ENCODE measurements around the gene NPB.
A peak's percentile ranks its signal among the peaks of the same experiment; 100 is the strongest.

The NPB gene

DNA sequence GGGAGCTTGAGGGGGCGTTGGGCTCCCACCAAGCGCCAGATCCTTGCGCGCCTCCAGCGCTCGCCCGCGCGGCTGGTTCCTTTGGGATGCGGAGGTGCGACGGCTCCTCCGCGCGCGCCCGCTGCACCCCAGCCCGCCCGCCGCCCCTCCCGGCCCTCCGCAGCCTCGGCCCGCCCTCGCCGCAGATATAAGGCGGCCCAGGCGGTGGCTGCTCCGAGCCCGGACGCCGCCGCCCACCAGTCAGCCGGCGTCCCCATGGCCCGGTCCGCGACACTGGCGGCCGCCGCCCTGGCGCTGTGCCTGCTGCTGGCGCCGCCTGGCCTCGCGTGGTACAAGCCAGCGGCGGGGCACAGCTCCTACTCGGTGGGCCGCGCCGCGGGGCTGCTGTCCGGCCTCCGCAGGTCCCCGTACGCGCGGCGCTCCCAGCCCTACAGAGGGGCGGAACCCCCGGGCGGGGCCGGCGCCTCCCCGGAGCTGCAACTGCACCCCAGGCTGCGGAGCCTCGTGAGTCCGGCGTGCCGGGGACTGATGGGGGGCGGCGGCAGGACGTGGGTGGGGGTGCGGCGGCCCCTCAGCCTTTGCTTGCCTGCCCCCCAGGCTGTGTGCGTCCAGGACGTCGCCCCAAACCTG lies at the start of gene NPB:
TSS of gene NPB (plus strand) at position 216 of the 630 bp plus-strand sequence. CDS start at position 256, 40 bp downstream.
- peak; percentile 23 for DNase-seq

DNA sequence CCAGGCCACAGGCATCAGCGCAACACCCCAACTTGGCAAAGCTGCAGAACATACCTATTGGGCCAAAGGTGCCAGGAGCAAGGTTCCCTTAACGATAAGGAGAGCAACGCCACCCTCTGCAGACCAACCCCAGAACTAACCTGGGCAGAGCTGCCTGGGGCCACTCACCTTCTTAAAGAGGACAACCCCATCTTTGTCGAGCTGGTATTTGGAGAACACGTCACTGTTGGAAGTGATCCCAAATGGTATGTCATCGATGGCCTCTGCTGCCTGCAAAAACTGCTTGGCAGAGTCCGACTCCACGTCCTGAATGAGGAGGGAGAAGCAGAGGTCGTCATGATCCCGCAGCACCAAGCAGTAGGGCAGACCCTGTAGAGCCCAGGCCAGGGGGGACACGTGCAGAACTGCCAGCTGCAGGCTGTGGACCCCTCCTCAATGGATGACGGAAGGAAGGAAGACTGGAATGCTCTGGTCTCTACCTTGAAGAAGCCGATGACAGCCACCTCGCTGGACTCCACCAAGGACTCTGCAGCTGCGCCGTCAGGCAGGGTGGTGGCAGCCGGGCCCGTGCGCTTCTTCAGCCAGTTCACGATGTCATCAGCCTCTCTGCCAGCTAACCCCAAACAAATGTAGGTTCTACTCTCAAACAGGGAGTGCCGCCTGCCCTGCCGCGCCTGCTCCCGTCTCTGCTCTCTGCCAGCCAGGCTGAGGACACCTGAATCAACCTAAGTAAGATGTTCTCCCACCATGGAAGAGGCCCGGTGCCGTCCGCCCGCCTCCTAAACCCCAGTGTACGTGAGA lies 46.9 kb upstream of the NPB start:
- no peak for DNase-seq

DNA sequence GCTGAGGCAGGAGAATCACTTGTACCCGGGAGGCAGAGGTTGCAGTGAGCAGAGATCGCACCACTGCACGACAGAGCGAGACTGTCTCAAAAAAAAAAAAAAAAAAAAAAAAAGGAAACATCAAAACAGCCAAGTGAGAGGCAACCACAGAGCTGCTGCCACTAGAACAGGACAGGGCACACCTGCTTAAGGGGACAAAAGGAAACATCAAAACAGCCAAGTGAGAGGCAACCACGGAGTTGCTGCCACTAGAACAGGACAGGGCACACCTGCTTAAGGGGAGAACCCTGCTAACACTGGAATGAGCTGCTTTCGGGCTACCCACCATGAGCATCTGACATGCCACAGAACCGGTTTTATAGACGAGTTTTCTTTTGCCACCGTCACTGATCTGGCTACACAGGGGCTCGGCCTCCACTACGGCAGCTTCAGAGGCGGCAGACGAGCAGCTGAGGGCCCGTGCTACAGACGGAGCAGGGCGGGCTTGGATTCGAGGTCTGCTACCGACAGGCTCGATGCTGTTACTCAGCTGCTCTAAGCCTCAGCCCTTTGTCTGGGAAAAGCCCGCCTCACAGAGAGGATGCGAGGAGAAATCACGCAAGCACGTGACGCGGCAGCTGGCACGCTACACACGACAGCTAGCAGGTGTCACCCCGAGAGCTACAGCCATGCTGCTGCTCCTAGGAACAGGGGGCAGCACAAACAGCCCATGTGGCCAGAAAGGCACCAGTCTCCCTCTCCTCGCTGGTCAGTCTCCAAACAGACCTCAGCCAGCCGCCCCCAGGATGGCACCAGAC lies 43.7 kb upstream of the NPB start:
- DNase-seq = no peak

DNA sequence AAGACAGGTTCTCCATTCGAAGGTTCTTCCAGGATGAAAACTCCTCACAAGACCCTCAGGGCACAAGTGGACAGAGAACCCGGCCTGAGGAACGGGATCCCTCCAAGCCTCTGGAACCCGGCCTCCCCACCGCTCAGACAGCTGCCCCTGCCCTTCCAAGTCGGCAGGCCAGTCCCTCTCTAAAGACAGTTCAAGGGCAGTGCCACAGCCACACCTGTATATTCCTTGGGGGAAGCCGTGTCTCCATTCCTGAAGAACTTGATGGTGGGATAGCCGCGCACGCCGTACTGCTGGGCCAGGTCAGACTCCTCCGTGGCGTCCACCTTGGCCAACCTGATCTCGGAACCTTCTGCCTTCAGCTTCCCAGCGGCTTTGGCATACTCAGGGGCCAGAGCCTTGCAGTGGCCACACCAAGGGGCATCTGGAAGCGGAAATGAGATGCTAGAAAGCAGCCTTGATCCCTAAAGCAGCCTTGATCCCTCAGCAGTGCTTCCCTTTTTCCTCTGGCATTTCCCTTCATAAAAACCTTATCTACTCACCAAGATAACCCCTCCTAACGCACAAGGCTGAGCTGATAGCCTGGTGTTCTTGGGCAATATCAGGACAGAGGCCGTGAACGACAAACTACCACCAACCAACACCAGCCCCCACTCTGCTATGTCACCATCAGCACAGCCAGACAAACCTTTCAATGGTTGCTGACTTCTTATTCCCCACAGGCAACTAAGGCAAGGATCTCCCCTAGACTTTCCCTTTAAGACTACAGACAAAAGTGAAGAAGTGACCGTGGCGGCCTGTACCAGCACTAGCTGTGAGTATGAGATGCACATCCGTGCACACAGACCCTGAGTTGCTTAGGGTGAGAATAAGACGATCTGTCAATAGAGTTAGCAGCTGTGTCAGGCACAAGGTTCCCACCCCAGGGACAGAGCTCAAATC lies 42.8 kb upstream of the NPB start:
- DNase-seq = no peak

DNA sequence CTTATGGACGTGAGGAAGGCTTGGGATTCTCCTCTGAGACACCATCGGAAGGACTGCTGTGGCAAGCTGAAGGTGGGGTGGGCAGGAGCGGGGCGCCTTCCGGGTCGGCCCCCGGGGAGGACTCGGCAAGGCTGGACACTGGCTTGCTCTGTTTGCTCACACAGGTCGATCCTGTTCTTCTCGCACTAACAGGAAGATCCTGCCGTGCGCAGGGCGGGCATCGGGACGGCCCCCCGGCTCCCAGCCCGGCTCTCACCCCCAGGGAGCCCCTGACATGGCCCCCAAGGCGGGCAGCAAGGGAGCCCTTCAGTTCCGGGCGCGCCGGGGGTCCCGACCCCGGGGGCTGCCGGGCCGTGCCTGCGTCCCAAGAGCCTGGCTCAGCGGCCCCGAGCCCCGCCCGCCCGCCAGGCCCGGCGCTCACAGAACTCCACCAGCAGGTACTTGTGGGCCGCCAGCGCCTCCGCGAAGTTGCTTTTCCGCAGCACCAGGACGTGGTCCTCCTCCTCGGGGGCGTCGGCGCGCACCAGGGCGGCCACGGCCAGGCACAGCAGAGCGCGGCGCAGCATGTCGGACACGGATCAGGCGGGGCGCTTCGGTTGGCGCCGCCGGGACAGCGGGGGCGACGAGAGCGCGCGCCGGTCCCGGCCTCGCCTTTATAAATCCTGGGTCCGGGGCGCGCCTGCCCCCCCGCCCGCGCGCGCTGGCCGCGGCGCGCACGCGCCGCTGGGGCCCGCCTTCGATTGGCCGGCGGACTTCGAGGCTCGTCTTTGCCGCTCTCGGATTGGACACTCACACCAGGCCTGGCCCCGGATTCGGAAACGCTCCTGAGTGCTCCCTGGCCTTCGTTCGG lies 41.9 kb upstream of the NPB start, which contains the start of gene P4HB:
TSS of gene P4HB (minus strand) at position 630 of the 850 bp plus-strand sequence. CDS start at position 566, 64 bp downstream.
- DNase-seq = no peak

DNA sequence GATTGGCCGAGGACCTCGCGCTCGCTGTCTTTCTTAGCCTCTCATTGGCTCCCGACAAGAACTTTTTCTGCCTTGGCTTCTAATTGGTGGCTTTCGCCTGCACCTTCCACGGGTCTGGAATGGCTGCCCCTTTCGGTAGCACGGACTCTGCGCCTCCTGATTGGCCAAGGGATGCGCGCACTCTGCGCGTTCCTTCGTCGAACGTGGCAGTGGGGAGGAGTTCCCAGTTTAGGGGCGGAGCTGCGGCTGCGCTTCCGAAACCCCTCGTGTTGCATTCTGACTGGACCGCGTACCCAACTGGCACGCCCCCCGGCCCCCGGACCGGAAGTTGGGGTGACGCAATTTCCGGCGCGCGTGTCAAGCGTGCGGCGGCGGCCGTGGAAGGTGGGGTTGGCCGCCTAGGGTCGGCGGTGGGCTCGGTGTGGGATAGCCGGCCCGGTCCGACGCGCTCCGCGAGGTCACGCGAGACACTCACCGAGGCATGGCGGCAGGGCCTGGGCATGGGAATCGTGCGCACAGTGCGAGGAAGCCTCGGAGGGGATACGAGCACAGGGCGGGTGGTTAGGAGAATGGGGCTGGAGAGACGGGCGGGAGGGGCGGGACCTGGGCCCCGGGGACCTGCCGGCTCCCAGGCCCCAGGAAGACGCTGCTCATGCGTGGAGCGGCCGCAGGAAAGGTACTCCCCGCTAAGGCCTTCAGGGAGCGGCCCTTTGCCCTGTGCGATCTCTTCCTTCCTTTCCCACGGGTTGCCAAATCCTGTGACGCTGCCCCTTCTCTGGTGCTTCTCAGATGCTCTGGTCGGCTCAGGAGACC lies 41.1 kb upstream of the NPB start:
- peak; percentile 100 for DNase-seq

DNA sequence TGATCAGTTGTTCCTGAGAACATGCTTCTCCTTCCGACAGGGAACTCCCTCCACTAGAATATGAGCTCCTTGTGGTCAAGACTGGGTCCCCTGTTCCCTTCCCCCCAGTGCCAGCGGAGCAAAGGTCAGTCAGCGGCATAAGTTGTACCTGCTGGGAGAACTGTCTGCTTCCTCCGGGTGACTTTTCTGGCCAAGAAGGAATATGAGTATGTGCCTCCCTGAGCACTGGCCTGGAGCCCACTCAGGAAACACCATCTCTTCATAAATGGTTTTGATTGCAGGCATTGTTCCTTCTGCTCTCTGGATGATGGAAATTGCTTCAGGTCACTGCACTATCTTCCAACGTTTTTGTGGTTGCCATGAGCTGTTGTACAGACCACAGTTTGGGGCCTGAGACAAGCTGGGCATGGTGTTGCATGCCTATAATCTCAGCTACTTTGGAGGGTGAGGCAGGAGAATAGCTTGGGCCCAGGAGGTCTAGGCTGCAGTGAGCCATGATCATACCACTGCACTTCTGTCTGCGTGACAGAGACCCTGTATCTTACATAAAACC lies 38.8 kb upstream of the NPB start:
- DNase-seq = no peak

DNA sequence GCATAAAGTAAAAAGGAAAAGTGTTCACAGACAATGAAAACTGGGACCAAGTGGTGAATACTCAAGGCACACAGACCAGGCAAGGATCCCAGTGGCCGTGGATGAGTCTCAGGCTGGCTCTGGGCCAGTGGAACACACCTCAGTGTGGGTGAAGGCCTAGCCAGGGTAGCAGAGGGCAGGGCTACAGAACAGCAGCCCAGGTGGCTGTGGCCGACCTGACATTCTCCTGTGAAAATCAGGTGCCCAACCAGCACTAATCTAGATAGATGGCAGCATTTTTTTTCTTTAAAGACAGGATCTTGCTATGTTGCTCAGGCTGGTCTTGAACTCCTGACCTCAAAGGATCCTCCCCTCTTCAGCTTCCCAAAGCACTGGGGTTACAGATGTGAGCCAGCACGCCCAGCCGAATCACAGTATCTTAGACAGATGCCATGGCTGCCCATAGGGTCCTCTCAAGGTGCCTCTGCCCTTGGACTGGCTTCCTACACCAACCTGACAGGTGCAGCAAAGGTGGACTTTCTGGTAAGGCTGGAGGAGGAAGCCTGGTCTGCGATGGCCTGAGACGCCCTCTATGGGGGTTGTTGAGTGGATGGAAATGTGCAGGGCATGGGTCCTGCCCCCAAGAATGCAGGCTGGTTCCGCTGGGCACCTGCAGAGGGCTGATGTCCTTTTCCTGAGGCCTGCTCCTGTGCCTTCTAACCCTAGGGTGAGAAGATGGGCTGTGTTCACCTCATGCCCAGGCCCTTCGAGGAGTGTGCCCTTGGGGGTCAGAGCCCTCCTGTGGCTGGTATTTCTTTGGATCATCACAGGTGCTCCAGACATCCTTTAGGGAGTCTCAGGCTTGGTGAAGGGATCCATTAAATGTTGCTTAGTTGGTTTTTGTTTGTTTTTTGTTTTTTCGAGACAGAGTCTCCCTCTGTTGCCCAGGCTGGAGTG lies 37.9 kb upstream of the NPB start:
- no peak for DNase-seq

DNA sequence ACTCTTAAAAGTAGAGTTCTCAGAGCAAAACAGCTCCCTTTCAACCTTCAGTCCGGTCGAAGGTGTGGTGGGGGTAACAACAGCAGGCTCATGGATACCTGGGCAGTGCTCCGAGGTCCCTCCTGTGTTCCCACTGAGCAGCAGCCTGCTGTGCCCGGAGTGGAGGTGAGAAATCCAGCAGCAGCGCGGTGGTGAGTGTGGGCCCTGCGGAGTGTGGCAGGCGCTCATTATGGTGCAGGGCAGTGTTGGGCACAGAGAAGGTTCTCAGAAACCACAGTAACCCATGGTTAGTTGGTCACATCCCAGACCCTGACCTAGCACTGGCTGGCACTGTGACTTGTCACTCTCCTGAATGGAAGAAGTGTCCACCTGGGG lies 36.7 kb upstream of the NPB start:
- DNase-seq = no peak

DNA sequence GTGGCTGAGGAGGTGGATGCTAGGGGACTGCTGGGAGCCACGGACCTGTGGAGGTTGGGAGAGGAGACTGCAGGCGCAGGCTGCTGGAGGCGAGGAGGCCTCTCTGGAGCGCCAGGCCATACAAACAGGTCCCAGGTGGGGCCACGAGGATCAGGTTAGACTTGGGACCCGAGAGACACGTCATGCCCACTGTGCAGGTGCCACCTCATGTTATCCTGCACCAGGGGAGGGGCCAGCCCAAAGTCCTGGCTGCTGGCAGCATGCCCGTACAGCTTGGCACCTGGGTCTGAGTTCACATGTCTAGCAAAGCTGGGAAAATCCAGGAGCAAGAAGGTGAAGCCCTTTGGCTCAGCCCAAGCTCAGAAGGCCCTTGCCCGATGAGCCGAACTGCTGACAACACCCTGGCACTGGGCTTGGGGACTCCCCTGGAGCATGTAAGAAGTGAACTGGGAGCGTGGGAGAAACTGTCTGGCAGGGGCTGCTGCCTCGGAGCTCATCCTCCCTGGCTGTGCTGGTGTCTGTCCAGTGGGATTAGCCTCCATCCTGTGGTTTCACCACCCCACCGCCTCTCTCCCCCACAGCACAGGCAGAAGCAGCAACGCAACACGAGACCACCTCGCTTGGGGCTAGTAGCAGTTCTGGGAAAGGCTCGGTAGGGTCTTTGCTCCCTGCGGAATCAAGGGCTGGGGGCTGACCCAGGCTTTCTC lies 36.2 kb upstream of the NPB start:
- DNase-seq = peak; percentile 29

DNA sequence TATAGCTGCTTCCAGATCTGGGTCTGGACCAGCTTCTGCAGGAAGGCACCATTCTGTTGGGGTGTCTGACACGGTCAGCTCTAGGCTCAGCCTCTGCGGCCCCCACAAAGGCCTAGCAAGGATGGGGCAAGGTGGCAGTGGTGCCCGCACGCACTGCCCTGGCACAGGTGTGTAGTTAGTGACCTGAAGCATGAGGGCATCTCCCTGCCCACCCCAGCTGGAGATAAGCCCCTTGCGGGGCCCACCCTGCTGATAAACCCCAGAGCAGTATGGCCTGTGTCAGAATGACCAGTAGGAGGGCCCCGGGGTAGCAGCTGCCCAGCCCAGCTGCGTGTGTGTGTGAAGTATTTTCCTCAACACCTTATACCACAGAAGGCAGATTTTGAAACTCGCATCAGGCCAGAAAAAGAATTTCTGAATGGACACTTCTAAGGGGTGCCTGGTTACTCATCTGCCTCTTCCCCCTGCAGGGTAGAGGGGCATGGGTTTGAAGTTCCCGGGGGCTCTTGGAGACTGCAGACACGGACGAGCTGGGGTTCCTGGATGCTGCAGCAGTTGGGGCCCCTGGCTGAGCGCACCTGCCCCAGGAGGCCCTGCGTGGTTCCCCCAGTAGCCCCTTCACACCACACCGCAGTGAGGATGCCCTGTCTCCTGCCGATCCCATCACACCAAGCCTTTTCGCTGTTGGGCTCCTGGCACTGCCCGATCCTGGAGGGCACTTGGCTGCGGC lies 35.4 kb upstream of the NPB start:
- no peak for DNase-seq

DNA sequence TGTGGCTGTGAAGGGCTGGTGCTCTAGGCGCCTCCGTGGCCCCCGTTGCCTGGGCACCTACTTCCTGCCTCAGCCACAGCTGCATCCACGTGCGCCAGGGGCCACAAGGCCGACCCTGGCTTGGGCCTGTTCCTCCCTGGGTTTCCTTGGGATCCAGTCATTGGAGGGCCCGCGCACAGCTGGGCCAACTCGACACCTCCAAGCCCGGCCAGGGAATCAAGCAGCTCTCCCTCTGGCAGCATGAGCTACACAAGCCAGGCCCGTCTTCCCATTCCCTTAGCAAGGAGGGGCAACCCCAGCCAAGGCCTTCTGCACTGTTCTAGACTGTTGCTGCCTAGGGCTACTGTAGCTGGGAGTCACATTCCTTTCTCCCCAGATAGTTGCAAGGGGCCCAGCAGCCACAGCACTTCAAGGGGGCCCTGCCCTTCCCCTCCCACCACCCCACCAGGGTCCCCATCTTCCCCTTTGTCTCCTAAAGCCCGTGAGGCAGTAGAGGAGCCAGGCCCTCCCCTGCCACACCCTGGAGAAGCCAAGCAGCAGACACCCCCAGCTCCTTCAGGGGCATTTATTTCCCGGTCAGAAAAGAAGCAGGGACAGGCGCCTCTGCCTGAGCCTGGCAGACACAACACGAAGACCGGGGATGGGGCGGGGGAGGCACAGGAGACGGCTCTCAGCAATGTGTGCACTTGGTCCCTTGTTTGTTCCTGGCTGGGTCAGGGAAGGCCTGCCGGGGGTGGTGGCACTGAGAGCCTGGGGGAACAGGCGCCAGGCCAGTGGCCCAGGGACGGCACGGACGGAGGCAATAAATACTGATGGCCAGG lies 34.7 kb upstream of the NPB start:
- peak; percentile 69 for DNase-seq

DNA sequence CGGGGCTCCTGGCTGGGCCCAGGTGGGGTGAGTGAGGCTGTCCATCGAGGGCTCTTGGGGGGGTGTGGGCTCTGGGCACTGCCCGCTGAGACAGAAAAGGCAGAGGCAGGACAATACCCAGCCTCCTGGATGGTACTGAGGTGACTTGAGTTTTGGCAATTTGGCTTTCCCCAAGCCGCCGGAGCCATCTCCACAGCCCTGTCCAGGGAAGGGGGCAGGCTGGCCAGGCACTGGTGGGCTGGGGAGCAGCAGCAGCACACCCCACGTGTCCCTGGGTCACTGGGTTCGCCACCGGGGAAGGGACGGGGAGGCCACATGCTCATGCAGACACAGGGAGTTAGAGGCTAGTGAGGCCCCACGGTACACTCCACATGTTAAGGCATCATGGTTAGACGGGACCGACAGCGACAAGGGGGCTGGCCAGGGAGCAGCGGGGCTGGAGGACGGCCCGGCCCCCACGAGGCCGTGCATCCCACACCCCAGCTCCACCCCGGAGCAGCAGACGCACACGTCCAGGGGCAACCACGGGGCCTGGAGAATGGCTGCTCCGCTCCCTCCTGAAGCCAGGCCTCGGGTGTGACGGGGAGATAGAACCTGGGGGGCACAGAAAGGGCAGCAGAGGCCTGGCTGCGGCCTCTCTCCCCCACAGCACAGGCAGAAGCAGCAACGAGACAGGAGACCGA lies 33.9 kb upstream of the NPB start:
- DNase-seq = no peak

DNA sequence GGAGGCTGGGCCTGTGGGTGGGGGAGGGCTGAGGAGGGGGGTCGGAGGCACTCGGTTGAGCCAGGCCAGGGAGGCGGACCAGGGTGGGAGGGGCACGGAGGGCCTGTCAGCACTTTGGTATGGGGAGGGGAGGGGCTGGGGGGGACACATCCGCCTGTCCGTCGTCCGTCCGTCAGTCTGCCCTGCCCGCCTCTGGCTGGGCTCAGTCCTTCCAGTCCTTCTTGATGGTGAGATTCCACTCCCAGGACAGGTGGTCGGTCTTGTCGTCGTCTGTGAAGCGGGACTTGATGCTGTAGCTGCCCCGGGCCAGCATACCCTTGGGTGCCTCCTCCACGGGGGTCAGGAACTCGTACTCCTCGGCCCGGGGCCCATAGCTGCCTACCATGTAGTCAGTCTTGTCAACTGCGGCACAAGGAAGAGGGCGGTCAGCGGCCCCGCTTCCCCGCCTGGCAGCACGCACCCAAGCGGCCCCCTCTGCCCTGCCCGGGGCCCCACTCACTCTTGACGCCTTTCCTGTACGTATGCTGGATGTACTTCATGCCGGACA lies 33.3 kb upstream of the NPB start:
- peak; percentile 94 for DNase-seq

DNA sequence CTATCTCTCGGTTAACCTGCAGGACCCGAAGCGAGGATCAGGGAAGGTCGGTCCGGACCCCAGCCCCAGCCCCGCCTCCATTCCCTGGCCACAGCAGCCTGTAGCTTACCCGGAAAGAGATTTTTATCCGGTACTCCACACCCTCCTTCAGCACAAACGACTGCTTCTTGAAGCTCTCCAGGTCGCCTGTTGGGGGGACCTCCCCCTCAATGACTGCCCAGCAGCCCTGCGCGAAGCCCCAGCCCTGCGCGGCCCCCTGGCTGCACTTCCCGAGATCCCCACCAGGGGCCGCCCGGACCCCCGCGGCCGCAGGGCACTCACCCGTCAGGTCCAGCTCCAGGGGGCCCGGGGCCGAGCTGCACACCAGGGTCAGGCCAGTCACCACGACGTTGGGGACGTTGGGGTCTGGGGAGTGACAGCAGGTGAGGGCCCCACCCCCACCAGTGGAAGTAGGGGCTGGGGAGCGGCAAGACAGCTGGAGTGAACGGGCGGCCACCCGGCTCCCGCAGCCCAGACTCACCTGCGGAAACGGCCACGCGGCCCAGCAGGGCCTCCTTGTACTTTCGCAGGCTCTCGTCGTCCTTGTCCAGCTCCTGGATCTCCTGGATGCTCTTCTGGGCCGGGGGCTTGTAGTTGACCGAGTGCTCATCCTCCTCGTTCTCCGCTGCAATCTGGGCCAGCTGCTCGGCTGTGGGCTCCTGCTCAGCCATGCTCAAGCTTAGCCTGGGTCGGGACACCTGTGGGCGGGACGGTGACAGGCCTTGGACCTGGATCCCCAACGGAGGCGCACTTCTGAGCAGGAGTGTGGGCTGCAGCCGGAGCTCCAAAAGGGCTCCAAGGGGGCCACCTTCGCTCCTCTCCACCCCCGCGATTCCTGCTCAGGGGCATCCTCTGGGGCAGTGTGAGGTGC lies 32.6 kb upstream of the NPB start:
- DNase-seq = peak; percentile 60
